ES-I3 (cell line): ENCODE data around the gene RTL1.

Experiments
- H3K36me3 ChIP-seq: 2 replicates; pipeline ENCODE4 v1.6.1; 2013; ENCODE audit warnings: mild to moderate bottlenecking, low read length, control low read depth, moderate library complexity; ENCODE audit not compliant: insufficient read depth
- H3K4me1 ChIP-seq: 2 replicates; pipeline ENCODE4 v1.6.1; 2013; ENCODE audit warnings: mild to moderate bottlenecking, control low read depth, low read length; ENCODE audit not compliant: insufficient read depth
- H3K9ac ChIP-seq: 2 replicates; pipeline ENCODE4 v1.6.1; 2013; ENCODE audit warnings: low read depth, mild to moderate bottlenecking, low read length, moderate library complexity
- H3K9me3 ChIP-seq: 2 replicates; pipeline ENCODE4 v1.6.1; 2013; ENCODE audit warnings: mild to moderate bottlenecking, low read length, moderate library complexity; ENCODE audit not compliant: control insufficient read depth, insufficient read depth

Gene RTL1

GRCh38 chr14:100902295-100903133, 1.0 kb downstream of the RTL1 start:
- Histone ChIP-seq H3K36me3 (no peaks in the 10 kb centered on the region), H3K4me1 (no peaks in the 10 kb centered on the region; the same call in 1 of the 2 replicates), H3K9me3 (no peaks in the 10 kb centered on the region; the same call in 1 of the 2 replicates), H3K9ac (no peak overlapping the region)

- Histone ChIP-seq H3K4me1 (no peaks in the 10 kb centered on the region; the same call in 1 of the 2 replicates), H3K9ac (no peak overlapping the region), H3K36me3 (no peaks in the 10 kb centered on the region), H3K9me3 (no peaks in the 10 kb centered on the region; the same call in 1 of the 2 replicates)
Observed at GRCh38 chr14:100901391-100902183, 1.9 kb downstream of the RTL1 start.

DNA sequence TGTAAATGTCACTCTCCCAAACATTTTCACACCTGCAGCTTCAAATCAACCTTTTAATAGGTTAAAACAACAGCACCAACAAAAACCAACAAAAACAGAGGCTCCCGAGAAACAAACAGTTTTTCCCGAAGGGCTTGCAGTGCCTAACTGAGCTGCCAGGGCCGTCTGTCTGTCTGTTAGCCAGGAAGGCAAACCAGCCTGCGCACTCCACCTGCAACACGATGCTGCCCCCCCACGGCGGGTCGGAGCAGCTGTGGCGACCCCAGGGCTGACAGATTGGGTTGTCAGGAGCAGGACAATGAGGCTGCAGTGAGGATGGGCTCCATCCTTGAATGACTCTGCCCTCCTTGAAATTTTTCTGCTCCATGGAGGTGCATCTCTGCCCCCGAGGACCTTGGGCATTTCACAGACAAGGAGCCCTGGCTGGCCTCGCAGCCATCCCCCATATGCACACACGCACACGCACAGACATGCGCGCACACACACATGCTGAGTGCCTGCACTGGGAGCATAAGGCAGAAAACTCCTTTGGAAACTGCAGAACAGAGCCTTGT, 2.6 kb downstream of the RTL1 start:
- no peaks in the 10 kb centered on the region; the same call in 1 of the 2 replicates for H3K4me1 ChIP-seq

GRCh38 chr14:100899884-100900771, 3.4 kb downstream of the RTL1 start:
- Histone ChIP-seq H3K36me3 (no peaks in the 10 kb centered on the region), H3K9ac (peak overlapping the region; percentile 39; the same call in 1 of the 2 replicates), H3K9me3 (no peaks in the 10 kb centered on the region; the same call in 1 of the 2 replicates), H3K4me1 (no peaks in the 10 kb centered on the region; the same call in 1 of the 2 replicates)

More for the DNA sequence above, 2.6 kb downstream of the RTL1 start:
- Histone ChIP-seq H3K9ac (peak overlapping the region; percentile 39; the same call in 1 of the 2 replicates), H3K36me3 (no peaks in the 10 kb centered on the region), H3K9me3 (no peaks in the 10 kb centered on the region; the same call in 1 of the 2 replicates)

GRCh38 chr14:100898935-100899883, 4.3 kb downstream of the RTL1 start:
- no peak overlapping the region for H3K9ac ChIP-seq
- no peaks in the 10 kb centered on the region; the same call in 1 of the 2 replicates for H3K9me3 ChIP-seq
- H3K4me1 ChIP-seq = no peaks in the 10 kb centered on the region
- H3K36me3 ChIP-seq = no peaks in the 10 kb centered on the region

- no peaks in the 10 kb centered on the region; the same call in 1 of the 2 replicates for H3K9me3 ChIP-seq
- H3K9ac ChIP-seq = no peak overlapping the region
- no peaks in the 10 kb centered on the region for H3K36me3 ChIP-seq
- no peaks in the 10 kb centered on the region for H3K4me1 ChIP-seq
Observed at GRCh38 chr14:100898465-100898864, 5.1 kb downstream of the RTL1 start.

DNA sequence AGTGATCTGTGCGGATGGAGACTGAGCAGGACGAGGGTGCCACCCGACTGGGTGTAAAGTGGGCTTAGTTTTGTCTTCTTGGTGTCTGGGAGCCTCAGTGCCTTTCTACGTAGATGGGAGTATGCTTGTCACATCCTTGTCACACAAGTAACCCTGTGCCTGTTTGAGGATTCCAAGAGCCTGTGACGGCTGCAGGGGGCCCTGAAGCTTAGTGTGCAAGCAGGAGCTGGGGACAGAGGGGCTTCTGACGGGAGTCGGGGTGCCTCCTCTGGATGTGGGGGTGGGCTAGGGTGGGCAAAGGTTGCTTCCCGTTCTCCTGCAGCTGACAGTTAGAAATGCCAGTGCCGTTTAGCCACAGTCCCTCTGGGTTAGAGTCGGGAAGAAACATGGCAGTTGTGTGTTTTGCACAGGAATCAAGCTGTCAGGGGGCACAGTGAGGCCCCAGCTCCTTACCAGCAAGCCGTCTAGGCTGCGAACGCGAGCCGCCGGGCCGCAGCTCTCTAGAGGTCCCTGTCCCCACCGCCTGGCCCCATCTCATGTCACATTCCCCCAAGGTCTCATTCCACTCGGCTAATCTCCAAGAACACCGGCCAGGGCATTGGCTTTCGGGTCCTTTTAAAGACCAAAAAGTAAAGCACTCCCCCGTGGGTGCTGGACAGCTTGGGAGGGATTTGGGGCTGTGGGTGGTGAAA, 7.0 kb downstream of the RTL1 start:
- H3K9ac ChIP-seq = no peak overlapping the region
- no peaks in the 10 kb centered on the region for H3K36me3 ChIP-seq
- no peaks in the 10 kb centered on the region for H3K4me1 ChIP-seq
- no peaks in the 10 kb centered on the region; the same call in 1 of the 2 replicates for H3K9me3 ChIP-seq

- H3K36me3 ChIP-seq = no peaks in the 10 kb centered on the region
- no peaks in the 10 kb centered on the region for H3K9me3 ChIP-seq
- H3K9ac ChIP-seq = no peak overlapping the region
- no peaks in the 10 kb centered on the region for H3K4me1 ChIP-seq
Observed at GRCh38 chr14:100895411-100895810, 8.1 kb downstream of the RTL1 start.

DNA sequence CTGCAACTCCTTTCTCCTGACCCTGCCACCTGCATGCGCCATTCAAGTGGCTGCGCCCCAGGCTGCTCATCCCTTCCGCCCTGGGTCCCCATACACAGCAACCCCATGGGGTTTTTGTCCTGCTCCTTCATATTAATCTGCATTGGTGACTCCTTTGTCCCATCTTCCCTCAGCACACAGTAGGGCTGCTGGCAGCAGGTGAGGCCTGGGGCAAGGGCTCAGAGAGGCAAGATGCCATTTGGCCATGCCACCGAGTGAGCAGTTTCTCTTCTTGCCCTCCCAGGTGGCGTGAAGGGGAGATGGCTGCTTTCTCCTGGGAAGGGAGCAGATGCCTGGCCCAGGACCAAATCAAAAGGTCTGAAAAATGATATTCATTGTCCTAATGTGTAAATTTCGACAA, 9.1 kb downstream of the RTL1 start:
- Histone ChIP-seq H3K9me3 (no peaks in the 10 kb centered on the region), H3K36me3 (no peaks in the 10 kb centered on the region), H3K9ac (no peak overlapping the region), H3K4me1 (no peaks in the 10 kb centered on the region)

- Histone ChIP-seq H3K9ac (no peak overlapping the region), H3K36me3 (no peaks in the 10 kb centered on the region), H3K9me3 (no peaks in the 10 kb centered on the region), H3K4me1 (no peaks in the 10 kb centered on the region)
Observed at GRCh38 chr14:100893760-100894159, 9.8 kb downstream of the RTL1 start.

DNA sequence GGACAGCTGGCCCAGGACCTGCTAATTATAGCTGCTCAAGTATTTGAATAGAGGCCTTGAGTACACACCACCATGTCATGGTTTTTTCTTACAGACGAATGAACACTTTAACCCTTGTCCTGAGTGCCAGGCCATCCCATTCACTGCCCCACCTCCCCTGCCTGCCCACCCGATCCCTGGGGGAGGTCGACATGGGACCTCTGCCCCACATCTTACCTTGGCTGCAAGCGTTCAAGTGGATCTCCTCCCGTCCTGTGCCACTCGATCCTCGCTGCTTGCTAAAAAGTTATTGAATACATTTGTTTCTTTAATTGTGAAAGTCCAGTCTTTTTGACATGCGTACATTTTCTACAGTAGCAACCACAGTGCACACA, 10.3 kb downstream of the RTL1 start:
- Histone ChIP-seq H3K36me3 (no peaks in the 10 kb centered on the region), H3K9ac (no peak overlapping the region)

GRCh38 chr14:100892496-100893227, 10.9 kb downstream of the RTL1 start:
- Histone ChIP-seq H3K4me1 (no peaks in the 10 kb centered on the region), H3K9ac (no peak overlapping the region), H3K36me3 (no peaks in the 10 kb centered on the region), H3K9me3 (no peaks in the 10 kb centered on the region)

More for the DNA sequence above, 10.3 kb downstream of the RTL1 start:
- Histone ChIP-seq H3K4me1 (no peaks in the 10 kb centered on the region), H3K9me3 (no peaks in the 10 kb centered on the region)
